NCI-H1436 (cell line): ENCODE results near the gene RNASE7.

Experiments used
- DNase-seq: peaks from one replicate; lab custom pipeline; 2025; lab: John Stamatoyannopoulos, UW

RNASE7 gene

GRCh38 chr14:21068521-21069387 is 26.6 kb downstream of the RNASE7 start:
- peak; percentile 79 for DNase-seq

GRCh38 chr14:21069388-21070082 is 27.4 kb downstream of the RNASE7 start:
- no peak for DNase-seq

- DNase-seq: no peak
Measured at GRCh38 chr14:21070083-21070609, 28.0 kb downstream of the RNASE7 start, which contains the start of gene ARHGEF40. ARHGEF40 (plus strand) TSS chr14:21070304; CDS start chr14:21070397, 93 bp downstream.

- DNase-seq: no peak
Measured at GRCh38 chr14:21070610-21071224, 28.6 kb downstream of the RNASE7 start.

- peak; percentile 69 for DNase-seq
Measured at GRCh38 chr14:21071225-21072030, 29.3 kb downstream of the RNASE7 start.

GRCh38 chr14:21072031-21072473 is 29.9 kb downstream of the RNASE7 start:
- DNase-seq: no peak

- DNase-seq: no peak
Measured at GRCh38 chr14:21072781-21073339, 30.7 kb downstream of the RNASE7 start.

- DNase-seq: no peak
Measured at GRCh38 chr14:21073921-21074320, 31.8 kb downstream of the RNASE7 start.

GRCh38 chr14:21074398-21075272 is 32.5 kb downstream of the RNASE7 start:
- no peak for DNase-seq

GRCh38 chr14:21075719-21076437 is 33.7 kb downstream of the RNASE7 start:
- DNase-seq: no peak

GRCh38 chr14:21077672-21078071 is 35.5 kb downstream of the RNASE7 start:
- DNase-seq: no peak

- no peak for DNase-seq
Measured at GRCh38 chr14:21078287-21078686, 36.1 kb downstream of the RNASE7 start.

- DNase-seq: no peak
Measured at GRCh38 chr14:21078726-21079125, 36.6 kb downstream of the RNASE7 start.

GRCh38 chr14:21081521-21082142 is 39.5 kb downstream of the RNASE7 start:
- DNase-seq: no peak

- no peak for DNase-seq
Measured at GRCh38 chr14:21083565-21084325, 41.6 kb downstream of the RNASE7 start.

GRCh38 chr14:21084396-21084795 is 42.2 kb downstream of the RNASE7 start:
- no peak for DNase-seq

GRCh38 chr14:21084998-21085853 is 43.1 kb downstream of the RNASE7 start:
- no peak for DNase-seq
